ENCODE measurements around the gene ELL. TPM values are rescaled to one million over a fixed set of nuclear protein-coding genes. Genes with fewer than 3 reads are reported as not detected.

Gene ELL
- total RNA-seq, 3 donors from 2014 or later (not counting 1 experiment from before 2014, with no cell fraction given): 61.1 to 64.3 (median 63.8) TPM

- Mint-ChIP-seq H3K36me3 (no peaks in the 10 kb centered on the region), H3K9me3 (no peaks in the 10 kb centered on the region), H3K27ac (peak overlapping the region; percentile 91 to 97), H3K4me1 (peaks cover 60 to 75% of the 10 kb centered on the region in 2 donors), H3K4me3 (peak overlapping the region; percentile 86), H3K27me3 (ENCODE audit: low read depth in 2 of 2) (no peaks in the 10 kb centered on the region)
- Histone ChIP-seq H3K36me3 (ENCODE audit: control insufficient read depth, insufficient read depth, low read length) (no peaks in the 10 kb centered on the region), H3K27ac (ENCODE audit: low read length) (peak overlapping the region; percentile 89), H3K4me1 (ENCODE audit: control insufficient read depth, insufficient read depth, low read length) (peaks cover 77% of the 10 kb centered on the region), H3K4me3 (ENCODE audit: low read length) (peak overlapping the region; percentile 39), H3K27me3 (ENCODE audit: control insufficient read depth, insufficient read depth, low read length) (no peaks in the 10 kb centered on the region), H3K9me3 (ENCODE audit: control insufficient read depth, insufficient read depth, low read length) (no peaks in the 10 kb centered on the region)
- under 1% methylated on average over 53 of the region's 53 CpGs for WGBS (ENCODE audit: insufficient coverage)
- ATAC-seq: peak in 1 of 3 donors; percentile 4
- DNase-seq: peak in 1 of 2 donors; percentile 58
- intact Hi-C loops (cut with micrococcal nuclease): loop anchor here (5.0 kb wide), 3 partner anchors 40 to 225 kb away; partner anchors contain the start of gene MPV17L2
- TF ChIP-seq, protein P1, sequence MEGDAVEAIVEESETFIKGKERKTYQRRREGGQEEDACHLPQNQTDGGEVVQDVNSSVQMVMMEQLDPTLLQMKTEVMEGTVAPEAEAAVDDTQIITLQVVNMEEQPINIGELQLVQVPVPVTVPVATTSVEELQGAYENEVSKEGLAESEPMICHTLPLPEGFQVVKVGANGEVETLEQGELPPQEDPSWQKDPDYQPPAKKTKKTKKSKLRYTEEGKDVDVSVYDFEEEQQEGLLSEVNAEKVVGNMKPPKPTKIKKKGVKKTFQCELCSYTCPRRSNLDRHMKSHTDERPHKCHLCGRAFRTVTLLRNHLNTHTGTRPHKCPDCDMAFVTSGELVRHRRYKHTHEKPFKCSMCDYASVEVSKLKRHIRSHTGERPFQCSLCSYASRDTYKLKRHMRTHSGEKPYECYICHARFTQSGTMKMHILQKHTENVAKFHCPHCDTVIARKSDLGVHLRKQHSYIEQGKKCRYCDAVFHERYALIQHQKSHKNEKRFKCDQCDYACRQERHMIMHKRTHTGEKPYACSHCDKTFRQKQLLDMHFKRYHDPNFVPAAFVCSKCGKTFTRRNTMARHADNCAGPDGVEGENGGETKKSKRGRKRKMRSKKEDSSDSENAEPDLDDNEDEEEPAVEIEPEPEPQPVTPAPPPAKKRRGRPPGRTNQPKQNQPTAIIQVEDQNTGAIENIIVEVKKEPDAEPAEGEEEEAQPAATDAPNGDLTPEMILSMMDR (IDR thresholded peaks at IDR 0.05): no peak
Measured at GRCh38 chr19:18417250-18418028, 104.4 kb downstream of the ELL start.

DNA sequence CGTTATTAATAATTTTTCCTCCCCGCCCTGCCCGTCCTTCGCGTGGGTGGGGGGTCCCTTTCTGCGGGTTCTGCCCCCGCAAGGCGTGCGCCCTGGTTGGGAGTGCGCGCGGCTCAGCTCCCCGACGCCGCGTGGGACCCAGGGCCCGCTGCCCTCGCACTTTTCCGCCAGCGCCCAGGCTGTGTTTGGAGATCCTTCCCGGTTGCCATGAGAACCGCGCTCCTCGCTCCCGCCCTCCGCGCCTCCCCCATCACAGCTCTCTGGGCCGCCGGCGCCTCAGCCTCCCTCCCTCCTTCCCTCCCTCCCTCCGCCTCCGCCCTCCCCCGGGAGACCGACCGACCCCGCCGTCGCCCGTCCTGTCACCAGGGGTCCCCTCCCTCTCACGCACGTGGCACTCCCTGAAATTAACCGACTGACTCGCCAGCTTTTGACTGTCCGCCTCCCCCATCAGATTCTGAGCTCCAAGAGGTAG lies 105.1 kb downstream of the ELL start:
- H3K27me3 ChIP-seq (ENCODE audit: control insufficient read depth, insufficient read depth, low read length): no peaks in the 10 kb centered on the region
- DNase-seq (peak; percentile 71 to 87), ATAC-seq (peak; percentile 31 to 50 (median 44))

GRCh38 chr19:18415178-18415867 lies 106.5 kb downstream of the ELL start:
- WGBS (ENCODE audit: insufficient coverage): 25% methylated on average over 23 of the region's 25 CpGs
- Histone ChIP-seq H3K36me3 (ENCODE audit: control insufficient read depth, insufficient read depth, low read length) (no peaks in the 10 kb centered on the region), H3K27me3 (ENCODE audit: control insufficient read depth, insufficient read depth, low read length) (no peaks in the 10 kb centered on the region), H3K27ac (ENCODE audit: low read length) (peak overlapping the region; percentile 89), H3K9me3 (ENCODE audit: control insufficient read depth, insufficient read depth, low read length) (no peaks in the 10 kb centered on the region), H3K4me3 (ENCODE audit: low read length) (no peak overlapping the region), H3K4me1 (ENCODE audit: control insufficient read depth, insufficient read depth, low read length) (peaks cover 58% of the 10 kb centered on the region)
- Mint-ChIP-seq H3K9me3 (no peaks in the 10 kb centered on the region), H3K27me3 (ENCODE audit: low read depth in 2 of 2) (no peaks in the 10 kb centered on the region), H3K36me3 (no peaks in the 10 kb centered on the region), H3K27ac (peak overlapping the region; percentile 63 to 97), H3K4me1 (peaks cover 39 to 60% of the 10 kb centered on the region in 2 donors), H3K4me3 (peak overlapping the region; percentile 45)
- intact Hi-C loops (cut with micrococcal nuclease): loop anchor here (5.0 kb wide), 3 partner anchors 38 to 223 kb away; partner anchors contain the start of gene MPV17L2
- peak in 1 of 2 donors; percentile 19 for DNase-seq
- no peak for ATAC-seq
- TF ChIP-seq, protein P1 (IDR thresholded peaks at IDR 0.05): no peak

More for the DNA sequence above, 105.1 kb downstream of the ELL start:
- H3K9me3 ChIP-seq (ENCODE audit: control insufficient read depth, insufficient read depth, low read length): no peaks in the 10 kb centered on the region
- H3K4me1 Mint-ChIP-seq: peaks cover 54 to 69% of the 10 kb centered on the region in 2 donors
- no peaks in the 10 kb centered on the region for H3K27me3 Mint-ChIP-seq (ENCODE audit: low read depth in 2 of 2)
- H3K4me3 Mint-ChIP-seq: peak overlapping the region; percentile 85
- intact Hi-C loops (cut with micrococcal nuclease): loop anchor here (5.0 kb wide), 3 partner anchors 40 to 225 kb away; partner anchors contain the start of gene MPV17L2
- H3K9me3 Mint-ChIP-seq: no peaks in the 10 kb centered on the region
- H3K36me3 ChIP-seq (ENCODE audit: control insufficient read depth, insufficient read depth, low read length): no peaks in the 10 kb centered on the region
- 1% methylated on average over 44 of the region's 44 CpGs for WGBS (ENCODE audit: insufficient coverage)
- H3K27ac Mint-ChIP-seq: peak overlapping the region; percentile 82 to 97
- peaks cover 71% of the 10 kb centered on the region for H3K4me1 ChIP-seq (ENCODE audit: control insufficient read depth, insufficient read depth, low read length)
- TF ChIP-seq, protein P1 (IDR thresholded peaks at IDR 0.05): no peak
- H3K27ac ChIP-seq (ENCODE audit: low read length): peak overlapping the region; percentile 89
- no peaks in the 10 kb centered on the region for H3K36me3 Mint-ChIP-seq
- peak overlapping the region; percentile 39 for H3K4me3 ChIP-seq (ENCODE audit: low read length)

Data from natural killer cell (primary cell).